ENCODE results near the gene C1QTNF8.
"Not testable (repeated sequence)": the region's sequence is repeated elsewhere in the genome, so short reads cannot be mapped to it uniquely, and the experiment has no call there.

GRCh38 chr16:1086443-1086842, 9.6 kb downstream of the C1QTNF8 start:
- TF ChIP-seq, protein P1, sequence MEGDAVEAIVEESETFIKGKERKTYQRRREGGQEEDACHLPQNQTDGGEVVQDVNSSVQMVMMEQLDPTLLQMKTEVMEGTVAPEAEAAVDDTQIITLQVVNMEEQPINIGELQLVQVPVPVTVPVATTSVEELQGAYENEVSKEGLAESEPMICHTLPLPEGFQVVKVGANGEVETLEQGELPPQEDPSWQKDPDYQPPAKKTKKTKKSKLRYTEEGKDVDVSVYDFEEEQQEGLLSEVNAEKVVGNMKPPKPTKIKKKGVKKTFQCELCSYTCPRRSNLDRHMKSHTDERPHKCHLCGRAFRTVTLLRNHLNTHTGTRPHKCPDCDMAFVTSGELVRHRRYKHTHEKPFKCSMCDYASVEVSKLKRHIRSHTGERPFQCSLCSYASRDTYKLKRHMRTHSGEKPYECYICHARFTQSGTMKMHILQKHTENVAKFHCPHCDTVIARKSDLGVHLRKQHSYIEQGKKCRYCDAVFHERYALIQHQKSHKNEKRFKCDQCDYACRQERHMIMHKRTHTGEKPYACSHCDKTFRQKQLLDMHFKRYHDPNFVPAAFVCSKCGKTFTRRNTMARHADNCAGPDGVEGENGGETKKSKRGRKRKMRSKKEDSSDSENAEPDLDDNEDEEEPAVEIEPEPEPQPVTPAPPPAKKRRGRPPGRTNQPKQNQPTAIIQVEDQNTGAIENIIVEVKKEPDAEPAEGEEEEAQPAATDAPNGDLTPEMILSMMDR (IDR thresholded peaks at IDR 0.05), result not testable (repeated sequence)
- TF ChIP-seq POLR2A, EP300 (IDR thresholded peaks at IDR 0.05): not testable (repeated sequence)

Measured in upper lobe of left lung (tissue), 4 donors.